Epithelial cell of esophagus (primary cell): Measurements from ENCODE around the gene PCNX1.

ENCODE experiments used
- DNase-seq: peaks from one replicate; pipeline ENCODE4 v3.0.0; 2010; ENCODE audit warnings: low read depth
- H3K4me3 ChIP-seq: 2 replicates; pipeline ENCODE4 v1.5.1; 2011; ENCODE audit warnings: mild to moderate bottlenecking, low read length, control low read depth
- CTCF ChIP-seq: IDR thresholded peaks from 2 replicates; pipeline ENCODE4 v1.5.1; 2011; ENCODE audit warnings: low read depth, mild to moderate bottlenecking, low read length, control low read depth, inconsistent platforms; ENCODE audit not compliant: insufficient read depth; ENCODE audit errors: missing control alignments

PCNX1 gene

GRCh38 chr14:70890826-70891659 lies 16.2 kb upstream of the PCNX1 start:
- no peak for DNase-seq
- H3K4me3 ChIP-seq: no peak overlapping the region
- TF ChIP-seq CTCF: no peak

- peak; percentile 48 for DNase-seq
- TF ChIP-seq CTCF: no peak
- no peak overlapping the region for H3K4me3 ChIP-seq
Measured at GRCh38 chr14:70891737-70892136, 15.5 kb upstream of the PCNX1 start.

GRCh38 chr14:70893062-70893845 lies 14.0 kb upstream of the PCNX1 start:
- no peak for TF ChIP-seq CTCF
- no peak for DNase-seq
- H3K4me3 ChIP-seq: no peak overlapping the region

GRCh38 chr14:70893858-70894291 lies 13.4 kb upstream of the PCNX1 start:
- H3K4me3 ChIP-seq: no peak overlapping the region
- no peak for DNase-seq
- TF ChIP-seq CTCF: no peak

- peak; percentile 69 for DNase-seq
- H3K4me3 ChIP-seq: no peak overlapping the region
- TF ChIP-seq CTCF: no peak
Measured at GRCh38 chr14:70894868-70895267, 12.4 kb upstream of the PCNX1 start.

GRCh38 chr14:70896317-70896716 lies 10.9 kb upstream of the PCNX1 start:
- no peak overlapping the region for H3K4me3 ChIP-seq
- DNase-seq: no peak
- TF ChIP-seq CTCF: no peak
